WERI-Rb-1 (cell line): ENCODE results near the gene TMEM252.
A peak's percentile ranks its signal among the peaks of the same experiment; 100 is the strongest.

Source experiments
- DNase-seq: peaks from one replicate; pipeline ENCODE4 v3.0.0-alpha.2; 2020
- H3K27ac ChIP-seq: fragments of 250-450 bp; sonication (Bioruptor Pico); 2 replicates; pipeline ENCODE4 v1.5.1; 2020; ENCODE audit warnings: mild to moderate bottlenecking, moderate library complexity
- H3K27me3 ChIP-seq: fragments of 250-450 bp; sonication (Bioruptor Pico); 2 replicates; pipeline ENCODE4 v1.5.1; 2021; ENCODE audit warnings: mild to moderate bottlenecking, low read depth, moderate library complexity; ENCODE audit not compliant: insufficient read depth, severe bottlenecking
- H3K36me3 ChIP-seq: fragments of 250-450 bp; sonication (Bioruptor Pico); 2 replicates; pipeline ENCODE4 v1.5.1; 2020; ENCODE audit warnings: mild to moderate bottlenecking, moderate library complexity
- H3K4me3 ChIP-seq: 2 replicates; pipeline ENCODE4 v1.5.1; 2011; ENCODE audit warnings: low read depth, mild to moderate bottlenecking, control low read depth, low read length
- H3K9me3 ChIP-seq: fragments of 250-450 bp; sonication (Bioruptor Pico); 2 replicates; pipeline ENCODE4 v1.5.1; 2021; ENCODE audit warnings: mild to moderate bottlenecking, moderate library complexity; ENCODE audit not compliant: severe bottlenecking
- CTCF ChIP-seq: IDR thresholded peaks from 2 replicates; pipeline ENCODE4 v1.5.1; 2011; ENCODE audit warnings: low read depth, mild to moderate bottlenecking, control low read depth, inconsistent platforms, low read length

TMEM252 gene

GRCh38 chr9:68536876-68537615, 3.6 kb downstream of the TMEM252 start:
- no peak for TF ChIP-seq CTCF
- no peak overlapping the region for H3K27ac ChIP-seq
- H3K36me3 ChIP-seq, result no peaks in the 10 kb centered on the region
- H3K4me3 ChIP-seq, result no peak overlapping the region
- no peak for DNase-seq
- H3K27me3 ChIP-seq, result peaks cover 5% of the 10 kb centered on the region
- no peaks in the 10 kb centered on the region for H3K9me3 ChIP-seq

- H3K27ac ChIP-seq, result no peak overlapping the region
- no peaks in the 10 kb centered on the region for H3K27me3 ChIP-seq
- H3K36me3 ChIP-seq, result no peaks in the 10 kb centered on the region
- DNase-seq, result peak; percentile 67
- H3K9me3 ChIP-seq, result no peaks in the 10 kb centered on the region
- no peak overlapping the region for H3K4me3 ChIP-seq
- TF ChIP-seq CTCF, result no peak
Observed at GRCh38 chr9:68533678-68534077, 7.0 kb downstream of the TMEM252 start.

- Histone ChIP-seq H3K36me3 (no peaks in the 10 kb centered on the region), H3K27me3 (peaks cover 3% of the 10 kb centered on the region), H3K9me3 (no peaks in the 10 kb centered on the region), H3K27ac (no peak overlapping the region), H3K4me3 (no peak overlapping the region)
- TF ChIP-seq CTCF, result no peak
- DNase-seq, result no peak
Observed at GRCh38 chr9:68532131-68532530, 8.6 kb downstream of the TMEM252 start.

- Histone ChIP-seq H3K4me3 (no peak overlapping the region), H3K27me3 (peaks cover 3% of the 10 kb centered on the region), H3K36me3 (no peaks in the 10 kb centered on the region), H3K9me3 (no peaks in the 10 kb centered on the region), H3K27ac (no peak overlapping the region)
- DNase-seq, result peak; percentile 8
- no peak for TF ChIP-seq CTCF
Observed at GRCh38 chr9:68530618-68531017, 10.1 kb downstream of the TMEM252 start.

GRCh38 chr9:68523367-68523936, 17.2 kb downstream of the TMEM252 start:
- Histone ChIP-seq H3K4me3 (no peak overlapping the region), H3K9me3 (peaks cover 3% of the 10 kb centered on the region), H3K36me3 (no peaks in the 10 kb centered on the region), H3K27me3 (peaks cover 7% of the 10 kb centered on the region), H3K27ac (no peak overlapping the region)
- DNase-seq, result no peak
- no peak for TF ChIP-seq CTCF

GRCh38 chr9:68522954-68523353, 17.7 kb downstream of the TMEM252 start:
- Histone ChIP-seq H3K27ac (no peak overlapping the region), H3K27me3 (peaks cover 7% of the 10 kb centered on the region), H3K36me3 (no peaks in the 10 kb centered on the region), H3K9me3 (peaks cover 4% of the 10 kb centered on the region), H3K4me3 (no peak overlapping the region)
- DNase-seq, result no peak
- no peak for TF ChIP-seq CTCF
